HEK293 (cell line): Measurements from ENCODE around the gene MRPS27.

Experiments
- GLIS1 ChIP-seq: fragments of 450-650 bp; formaldehyde crosslinking; IDR thresholded peaks from 2 replicates; pipeline ENCODE4 v1.5.1; 2016; ENCODE audit warnings: missing biosample characterization, missing genetic modification characterization
- KLF10 ChIP-seq: fragments of 450-650 bp; IDR thresholded peaks from 2 replicates; pipeline ENCODE4 v1.5.1; 2018; ENCODE audit warnings: missing biosample characterization, mild to moderate bottlenecking, missing genetic modification characterization
- KLF8 ChIP-seq: fragments of 450-650 bp; formaldehyde crosslinking; IDR thresholded peaks from 2 replicates; pipeline ENCODE4 v1.5.1; 2016; ENCODE audit warnings: missing biosample characterization, missing genetic modification characterization
- RBAK ChIP-seq: fragments of 450-650 bp; formaldehyde crosslinking; IDR thresholded peaks from 2 replicates; pipeline ENCODE4 v1.5.1; 2016; ENCODE audit warnings: missing biosample characterization, missing genetic modification characterization
- ZIC2 ChIP-seq: fragments of 450-650 bp; formaldehyde crosslinking; IDR thresholded peaks from 2 replicates; pipeline ENCODE4 v1.5.1; 2016; ENCODE audit warnings: missing biosample characterization, missing genetic modification characterization
- ZNF155 ChIP-seq: fragments of 450-650 bp; formaldehyde crosslinking; IDR thresholded peaks from 2 replicates; pipeline ENCODE4 v1.5.1; 2016; ENCODE audit warnings: missing biosample characterization, missing genetic modification characterization
- ZNF202 ChIP-seq: fragments of 450-650 bp; formaldehyde crosslinking; IDR thresholded peaks from 2 replicates; pipeline ENCODE4 v1.5.1; 2016; ENCODE audit warnings: missing biosample characterization, missing genetic modification characterization, borderline replicate concordance
- ZNF324 ChIP-seq: fragments of 450-650 bp; formaldehyde crosslinking; IDR thresholded peaks from 2 replicates; pipeline ENCODE4 v1.5.1; 2016; ENCODE audit warnings: missing biosample characterization, missing genetic modification characterization
- ZNF48 ChIP-seq: fragments of 450-650 bp; formaldehyde crosslinking; IDR thresholded peaks from 2 replicates; pipeline ENCODE4 v1.5.1; 2016; ENCODE audit warnings: missing biosample characterization, missing genetic modification characterization
- ZNF518A ChIP-seq: fragments of 450-650 bp; formaldehyde crosslinking; conservative IDR thresholded peaks from 2 replicates; pipeline ENCODE4 v1.5.1; 2016; ENCODE audit warnings: low read depth, missing biosample characterization, missing genetic modification characterization
- ZNF521 ChIP-seq: fragments of 450-650 bp; formaldehyde crosslinking; IDR thresholded peaks from 2 replicates; pipeline ENCODE4 v1.5.1; 2017; ENCODE audit warnings: missing biosample characterization, mild to moderate bottlenecking, missing genetic modification characterization
- ZNF585B ChIP-seq: fragments of 450-650 bp; formaldehyde crosslinking; IDR thresholded peaks from 2 replicates; pipeline ENCODE4 v1.5.1; 2016; ENCODE audit warnings: missing biosample characterization, missing genetic modification characterization
- ZNF621 ChIP-seq: fragments of 450-650 bp; formaldehyde crosslinking; IDR thresholded peaks from 2 replicates; pipeline ENCODE4 v1.5.1; 2017; ENCODE audit warnings: missing biosample characterization, missing genetic modification characterization
- ZNF629 ChIP-seq: fragments of 450-650 bp; formaldehyde crosslinking; IDR thresholded peaks from 2 replicates; pipeline ENCODE4 v1.5.1; 2017; ENCODE audit warnings: missing biosample characterization, missing genetic modification characterization
- ZNF660 ChIP-seq: fragments of 450-650 bp; IDR thresholded peaks from 2 replicates; pipeline ENCODE4 v1.5.1; 2018; ENCODE audit warnings: missing biosample characterization, mild to moderate bottlenecking, missing genetic modification characterization
- ZNF664 ChIP-seq: fragments of 450-650 bp; formaldehyde crosslinking; IDR thresholded peaks from 2 replicates; pipeline ENCODE4 v1.5.1; 2016; ENCODE audit warnings: missing biosample characterization, missing genetic modification characterization
- ZNF768 ChIP-seq: fragments of 450-650 bp; formaldehyde crosslinking; IDR thresholded peaks from 2 replicates; pipeline ENCODE4 v1.5.1; 2018; ENCODE audit warnings: missing biosample characterization, mild to moderate bottlenecking, missing genetic modification characterization
- TF ChIP-seq, protein P1 (sequence below): fragments of 450-650 bp; formaldehyde crosslinking; IDR thresholded peaks from 2 replicates; pipeline ENCODE4 v1.5.1; 2017; ENCODE audit warnings: missing biosample characterization, missing genetic modification characterization
- TF ChIP-seq, protein P2 (sequence below): fragments of 450-650 bp; formaldehyde crosslinking; IDR thresholded peaks from 2 replicates; pipeline ENCODE4 v1.5.1; 2016; ENCODE audit warnings: missing biosample characterization, missing genetic modification characterization
- TF ChIP-seq, protein P3 (sequence below): fragments of 450-650 bp; formaldehyde crosslinking; IDR thresholded peaks from 2 replicates; pipeline ENCODE4 v1.5.1; 2016; ENCODE audit warnings: missing biosample characterization, missing genetic modification characterization
- TF ChIP-seq, protein P4 (sequence below): fragments of 450-650 bp; formaldehyde crosslinking; IDR thresholded peaks from 2 replicates; pipeline ENCODE4 v1.5.1; 2016; ENCODE audit warnings: missing biosample characterization, missing genetic modification characterization
- TF ChIP-seq, protein P5 (sequence below): fragments of 450-650 bp; formaldehyde crosslinking; IDR thresholded peaks from 2 replicates; pipeline ENCODE4 v1.5.1; 2017; ENCODE audit warnings: missing biosample characterization, mild to moderate bottlenecking, missing genetic modification characterization, moderate library complexity

MRPS27 gene

GRCh38 chr5:72281764-72282499 is 38.1 kb downstream of the MRPS27 start (continued):
- TF ChIP-seq, protein P1, sequence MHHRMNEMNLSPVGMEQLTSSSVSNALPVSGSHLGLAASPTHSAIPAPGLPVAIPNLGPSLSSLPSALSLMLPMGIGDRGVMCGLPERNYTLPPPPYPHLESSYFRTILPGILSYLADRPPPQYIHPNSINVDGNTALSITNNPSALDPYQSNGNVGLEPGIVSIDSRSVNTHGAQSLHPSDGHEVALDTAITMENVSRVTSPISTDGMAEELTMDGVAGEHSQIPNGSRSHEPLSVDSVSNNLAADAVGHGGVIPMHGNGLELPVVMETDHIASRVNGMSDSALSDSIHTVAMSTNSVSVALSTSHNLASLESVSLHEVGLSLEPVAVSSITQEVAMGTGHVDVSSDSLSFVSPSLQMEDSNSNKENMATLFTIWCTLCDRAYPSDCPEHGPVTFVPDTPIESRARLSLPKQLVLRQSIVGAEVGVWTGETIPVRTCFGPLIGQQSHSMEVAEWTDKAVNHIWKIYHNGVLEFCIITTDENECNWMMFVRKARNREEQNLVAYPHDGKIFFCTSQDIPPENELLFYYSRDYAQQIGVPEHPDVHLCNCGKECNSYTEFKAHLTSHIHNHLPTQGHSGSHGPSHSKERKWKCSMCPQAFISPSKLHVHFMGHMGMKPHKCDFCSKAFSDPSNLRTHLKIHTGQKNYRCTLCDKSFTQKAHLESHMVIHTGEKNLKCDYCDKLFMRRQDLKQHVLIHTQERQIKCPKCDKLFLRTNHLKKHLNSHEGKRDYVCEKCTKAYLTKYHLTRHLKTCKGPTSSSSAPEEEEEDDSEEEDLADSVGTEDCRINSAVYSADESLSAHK = peak; percentile 76
- peak; percentile 69 for TF ChIP-seq ZNF629
- TF ChIP-seq, protein P2, sequence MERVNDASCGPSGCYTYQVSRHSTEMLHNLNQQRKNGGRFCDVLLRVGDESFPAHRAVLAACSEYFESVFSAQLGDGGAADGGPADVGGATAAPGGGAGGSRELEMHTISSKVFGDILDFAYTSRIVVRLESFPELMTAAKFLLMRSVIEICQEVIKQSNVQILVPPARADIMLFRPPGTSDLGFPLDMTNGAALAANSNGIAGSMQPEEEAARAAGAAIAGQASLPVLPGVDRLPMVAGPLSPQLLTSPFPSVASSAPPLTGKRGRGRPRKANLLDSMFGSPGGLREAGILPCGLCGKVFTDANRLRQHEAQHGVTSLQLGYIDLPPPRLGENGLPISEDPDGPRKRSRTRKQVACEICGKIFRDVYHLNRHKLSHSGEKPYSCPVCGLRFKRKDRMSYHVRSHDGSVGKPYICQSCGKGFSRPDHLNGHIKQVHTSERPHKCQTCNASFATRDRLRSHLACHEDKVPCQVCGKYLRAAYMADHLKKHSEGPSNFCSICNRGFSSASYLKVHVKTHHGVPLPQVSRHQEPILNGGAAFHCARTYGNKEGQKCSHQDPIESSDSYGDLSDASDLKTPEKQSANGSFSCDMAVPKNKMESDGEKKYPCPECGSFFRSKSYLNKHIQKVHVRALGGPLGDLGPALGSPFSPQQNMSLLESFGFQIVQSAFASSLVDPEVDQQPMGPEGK = no peak
- TF ChIP-seq ZNF518A (tag by site-specific recombination) = peak; percentile 30; the same call in 1 of the 2 replicates
- TF ChIP-seq, protein P3, sequence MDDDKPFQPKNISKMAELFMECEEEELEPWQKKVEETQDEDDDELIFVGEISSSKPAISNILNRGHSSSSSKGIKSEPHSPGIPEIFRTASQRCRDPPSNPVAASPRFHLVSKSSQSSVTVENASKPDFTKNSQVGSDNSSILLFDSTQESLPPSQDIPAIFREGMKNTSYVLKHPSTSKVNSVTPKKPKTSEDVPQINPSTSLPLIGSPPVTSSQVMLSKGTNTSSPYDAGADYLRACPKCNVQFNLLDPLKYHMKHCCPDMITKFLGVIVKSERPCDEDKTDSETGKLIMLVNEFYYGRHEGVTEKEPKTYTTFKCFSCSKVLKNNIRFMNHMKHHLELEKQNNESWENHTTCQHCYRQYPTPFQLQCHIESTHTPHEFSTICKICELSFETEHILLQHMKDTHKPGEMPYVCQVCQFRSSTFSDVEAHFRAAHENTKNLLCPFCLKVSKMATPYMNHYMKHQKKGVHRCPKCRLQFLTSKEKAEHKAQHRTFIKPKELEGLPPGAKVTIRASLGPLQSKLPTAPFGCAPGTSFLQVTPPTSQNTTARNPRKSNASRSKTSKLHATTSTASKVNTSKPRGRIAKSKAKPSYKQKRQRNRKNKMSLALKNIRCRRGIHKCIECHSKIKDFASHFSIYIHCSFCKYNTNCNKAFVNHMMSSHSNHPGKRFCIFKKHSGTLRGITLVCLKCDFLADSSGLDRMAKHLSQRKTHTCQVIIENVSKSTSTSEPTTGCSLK (tag by site-specific recombination) = no peak
- no peak for TF ChIP-seq ZNF621 (tag by site-specific recombination)
- no peak for TF ChIP-seq ZNF768
- no peak for TF ChIP-seq ZIC2 (tag by site-specific recombination)
- TF ChIP-seq RBAK (tag by site-specific recombination) = no peak
- TF ChIP-seq ZNF664 = no peak
- no peak for TF ChIP-seq ZNF324 (tag by site-specific recombination)
- TF ChIP-seq ZNF48 (tag by site-specific recombination) = no peak
- TF ChIP-seq KLF8 (tag by site-specific recombination) = peak; percentile 24; the same call in 1 of the 2 replicates
- TF ChIP-seq GLIS1 (tag by site-specific recombination) = no peak
- no peak for TF ChIP-seq ZNF521 (tag by site-specific recombination)
- 0 out of 2 replicates have a peak, but pooled peaks have one; percentile 38 for TF ChIP-seq KLF10 (tag by site-specific recombination)
- no peak for TF ChIP-seq ZNF202 (tag by site-specific recombination)
- TF ChIP-seq, protein P4, sequence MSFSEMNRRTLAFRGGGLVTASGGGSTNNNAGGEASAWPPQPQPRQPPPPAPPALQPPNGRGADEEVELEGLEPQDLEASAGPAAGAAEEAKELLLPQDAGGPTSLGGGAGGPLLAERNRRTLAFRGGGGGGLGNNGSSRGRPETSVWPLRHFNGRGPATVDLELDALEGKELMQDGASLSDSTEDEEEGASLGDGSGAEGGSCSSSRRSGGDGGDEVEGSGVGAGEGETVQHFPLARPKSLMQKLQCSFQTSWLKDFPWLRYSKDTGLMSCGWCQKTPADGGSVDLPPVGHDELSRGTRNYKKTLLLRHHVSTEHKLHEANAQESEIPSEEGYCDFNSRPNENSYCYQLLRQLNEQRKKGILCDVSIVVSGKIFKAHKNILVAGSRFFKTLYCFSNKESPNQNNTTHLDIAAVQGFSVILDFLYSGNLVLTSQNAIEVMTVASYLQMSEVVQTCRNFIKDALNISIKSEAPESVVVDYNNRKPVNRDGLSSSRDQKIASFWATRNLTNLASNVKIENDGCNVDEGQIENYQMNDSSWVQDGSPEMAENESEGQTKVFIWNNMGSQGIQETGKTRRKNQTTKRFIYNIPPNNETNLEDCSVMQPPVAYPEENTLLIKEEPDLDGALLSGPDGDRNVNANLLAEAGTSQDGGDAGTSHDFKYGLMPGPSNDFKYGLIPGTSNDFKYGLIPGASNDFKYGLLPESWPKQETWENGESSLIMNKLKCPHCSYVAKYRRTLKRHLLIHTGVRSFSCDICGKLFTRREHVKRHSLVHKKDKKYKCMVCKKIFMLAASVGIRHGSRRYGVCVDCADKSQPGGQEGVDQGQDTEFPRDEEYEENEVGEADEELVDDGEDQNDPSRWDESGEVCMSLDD (tag by site-specific recombination) = no peak
- TF ChIP-seq ZNF155 (tag by site-specific recombination) = no peak
- peak; percentile 60; the same call in 1 of the 2 replicates for TF ChIP-seq ZNF660
- TF ChIP-seq, protein P5, sequence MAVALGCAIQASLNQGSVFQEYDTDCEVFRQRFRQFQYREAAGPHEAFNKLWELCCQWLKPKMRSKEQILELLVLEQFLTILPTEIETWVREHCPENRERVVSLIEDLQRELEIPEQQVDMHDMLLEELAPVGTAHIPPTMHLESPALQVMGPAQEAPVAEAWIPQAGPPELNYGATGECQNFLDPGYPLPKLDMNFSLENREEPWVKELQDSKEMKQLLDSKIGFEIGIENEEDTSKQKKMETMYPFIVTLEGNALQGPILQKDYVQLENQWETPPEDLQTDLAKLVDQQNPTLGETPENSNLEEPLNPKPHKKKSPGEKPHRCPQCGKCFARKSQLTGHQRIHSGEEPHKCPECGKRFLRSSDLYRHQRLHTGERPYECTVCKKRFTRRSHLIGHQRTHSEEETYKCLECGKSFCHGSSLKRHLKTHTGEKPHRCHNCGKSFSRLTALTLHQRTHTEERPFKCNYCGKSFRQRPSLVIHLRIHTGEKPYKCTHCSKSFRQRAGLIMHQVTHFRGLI (tag by site-specific recombination) = peak; percentile 19; the same call in 1 of the 2 replicates
- no peak for TF ChIP-seq ZNF585B (tag by site-specific recombination)
